Measurements from ENCODE around the gene MAN1B1. TPM values are rescaled to one million over a fixed set of nuclear protein-coding genes. Genes with fewer than 3 reads are reported as not detected.

The MAN1B1 gene
- polyA plus RNA-seq, 1 donor (not counting 4 experiments of a cell fraction or from before 2014, with no cell fraction given) = 34.3 TPM

GRCh38 chr9:137037483-137037882, 49.3 kb upstream of the MAN1B1 start:
- no peak for TF ChIP-seq EZH2 (IDR thresholded peaks at IDR 0.05; ENCODE audit: low read length)
- no peak for TF ChIP-seq CTCF (optimal IDR thresholded peaks at IDR 0.05 in 1 of 3, IDR thresholded peaks at IDR 0.05 in 1 of 3, conservative IDR thresholded peaks at IDR 0.05 in 1 of 3; ENCODE audit: extremely low read depth in 1 of 3, insufficient read depth in 2 of 3, low read length in 3 of 3)
- Histone ChIP-seq H3K4me1 (ENCODE audit: control insufficient read depth, extremely low read depth, insufficient read depth, low read length) (peaks cover 3% of the 10 kb centered on the region), H3K4me2 (ENCODE audit: control insufficient read depth, extremely low read depth, insufficient read depth, low read depth, low read length) (no peak overlapping the region), H3K79me2 (ENCODE audit: control insufficient read depth, insufficient read depth, low read length) (no peaks in the 10 kb centered on the region), H3K9ac (ENCODE audit: control insufficient read depth, extremely low read depth, insufficient read depth, low read length) (no peak overlapping the region), H3K27ac (ENCODE audit: control insufficient read depth, insufficient read depth, low read length) (no peak overlapping the region), H3K4me3 (ENCODE audit: control insufficient read depth in 2 of 3, extremely low read depth in 1 of 3, insufficient read depth in 2 of 3, low read depth in 1 of 3, low read length in 3 of 3) (no peak overlapping the region), H4K20me1 (ENCODE audit: control insufficient read depth, extremely low read depth, insufficient read depth, low read length) (no peaks in the 10 kb centered on the region), H3K9me3 (ENCODE audit: control insufficient read depth, low read depth, low read length) (no peaks in the 10 kb centered on the region), H3K9me1 (ENCODE audit: control insufficient read depth, extremely low read depth, insufficient read depth, low read length) (no peaks in the 10 kb centered on the region), H3K36me3 (ENCODE audit: control insufficient read depth in 2 of 2, extremely low read depth in 1 of 2, insufficient read depth in 2 of 2, low read length in 2 of 2) (peaks cover 0 to 4% of the 10 kb centered on the region in 2 experiments), H3K27me3 (ENCODE audit: control insufficient read depth, extremely low read depth, insufficient read depth, low read length) (no peaks in the 10 kb centered on the region), H2AFZ (ENCODE audit: control insufficient read depth, low read length) (no peak overlapping the region)
- dilution Hi-C loops (cut with MboI; ENCODE audit: extremely low pct_ligation_motif_present, low sequenced_read_pairs) = no loop called here
- no peak for FAIRE-seq
- no peak for DNase-seq (ENCODE audit: low read depth, low spot score)

- Histone ChIP-seq H4K20me1 (ENCODE audit: control insufficient read depth, extremely low read depth, insufficient read depth, low read length) (no peaks in the 10 kb centered on the region), H3K79me2 (ENCODE audit: control insufficient read depth, insufficient read depth, low read length) (no peaks in the 10 kb centered on the region), H2AFZ (ENCODE audit: control insufficient read depth, low read length) (no peak overlapping the region), H3K36me3 (ENCODE audit: control insufficient read depth in 2 of 2, extremely low read depth in 1 of 2, insufficient read depth in 2 of 2, low read length in 2 of 2) (peaks cover 0 to 4% of the 10 kb centered on the region in 2 experiments), H3K4me3 (ENCODE audit: control insufficient read depth in 2 of 3, extremely low read depth in 1 of 3, insufficient read depth in 2 of 3, low read depth in 1 of 3, low read length in 3 of 3) (no peak overlapping the region), H3K27ac (ENCODE audit: control insufficient read depth, insufficient read depth, low read length) (no peak overlapping the region), H3K4me2 (ENCODE audit: control insufficient read depth, extremely low read depth, insufficient read depth, low read depth, low read length) (no peak overlapping the region), H3K9me3 (ENCODE audit: control insufficient read depth, low read depth, low read length) (no peaks in the 10 kb centered on the region), H3K4me1 (ENCODE audit: control insufficient read depth, extremely low read depth, insufficient read depth, low read length) (peaks cover 3% of the 10 kb centered on the region), H3K9ac (ENCODE audit: control insufficient read depth, extremely low read depth, insufficient read depth, low read length) (no peak overlapping the region), H3K27me3 (ENCODE audit: control insufficient read depth, extremely low read depth, insufficient read depth, low read length) (peaks cover 2% of the 10 kb centered on the region), H3K9me1 (ENCODE audit: control insufficient read depth, extremely low read depth, insufficient read depth, low read length) (no peaks in the 10 kb centered on the region)
- DNase-seq (ENCODE audit: low read depth, low spot score) (no peak), FAIRE-seq (no peak)
- TF ChIP-seq EZH2 (IDR thresholded peaks at IDR 0.05; ENCODE audit: low read length) = no peak
- no peak for TF ChIP-seq CTCF (optimal IDR thresholded peaks at IDR 0.05 in 1 of 3, IDR thresholded peaks at IDR 0.05 in 1 of 3, conservative IDR thresholded peaks at IDR 0.05 in 1 of 3; ENCODE audit: extremely low read depth in 1 of 3, insufficient read depth in 2 of 3, low read length in 3 of 3)
- dilution Hi-C loops (cut with MboI; ENCODE audit: extremely low pct_ligation_motif_present, low sequenced_read_pairs) = no loop called here
These were observed 47.9 kb upstream of the MAN1B1 start for GRCh38 chr9:137038916-137039315.

Measured in keratinocyte (primary cell).